Mesenchymal stem cell (in vitro differentiated cells and primary cell): ENCODE data around the gene CSF3.
A peak's percentile ranks its signal among the peaks of the same experiment; 100 is the strongest.

Source experiments
- DNase-seq: peaks from one replicate; pipeline ENCODE4 v3.0.0-alpha.2; 2013
- H2AFZ ChIP-seq: one replicate; pipeline ENCODE4 v1.6.1; 2013; ENCODE audit warnings: low read depth, mild to moderate bottlenecking, control low read depth, inconsistent platforms, low read length, moderate library complexity
- H2AK5ac ChIP-seq: 2 replicates; pipeline ENCODE4 v1.6.1; 2013; ENCODE audit warnings: low read length, moderate library complexity, mild to moderate bottlenecking, inconsistent platforms; ENCODE audit not compliant: severe bottlenecking
- H2BK120ac ChIP-seq: one replicate; pipeline ENCODE4 v1.6.1; 2013; ENCODE audit warnings: low read depth, mild to moderate bottlenecking, inconsistent platforms, low read length, moderate library complexity
- H2BK12ac ChIP-seq, 2 experiments: one replicate each; pipeline ENCODE4 v1.6.1; 2013; ENCODE audit warnings: inconsistent platforms in 2 of 2, low read length in 2 of 2, mild to moderate bottlenecking in 2 of 2, moderate library complexity in 2 of 2, control low read depth in 1 of 2
- H2BK15ac ChIP-seq: one replicate; pipeline ENCODE4 v1.6.1; 2013; ENCODE audit warnings: mild to moderate bottlenecking, low read depth, inconsistent platforms; ENCODE audit not compliant: poor library complexity, severe bottlenecking
- H2BK5ac ChIP-seq: 2 replicates; pipeline ENCODE4 v1.6.1; 2013; ENCODE audit warnings: low read depth, mild to moderate bottlenecking, low read length, control low read depth, inconsistent platforms; ENCODE audit not compliant: poor library complexity, severe bottlenecking
- H3K14ac ChIP-seq, 2 experiments: one replicate each; pipeline ENCODE4 v1.6.1; 2013; ENCODE audit warnings: inconsistent platforms in 2 of 2, low read length in 2 of 2, control low read depth in 1 of 2, mild to moderate bottlenecking in 1 of 2, moderate library complexity in 1 of 2
- H3K18ac ChIP-seq, 2 experiments: one replicate each; pipeline ENCODE4 v1.6.1; 2013; ENCODE audit warnings: inconsistent platforms in 2 of 2, low read length in 2 of 2, control low read depth in 1 of 2, low read depth in 1 of 2, mild to moderate bottlenecking in 1 of 2
- H3K23ac ChIP-seq, 2 experiments: one replicate each; pipeline ENCODE4 v1.6.1; 2013; ENCODE audit warnings: inconsistent platforms in 2 of 2, low read length in 2 of 2, mild to moderate bottlenecking in 2 of 2, moderate library complexity in 2 of 2, control low read depth in 1 of 2
- H3K27ac ChIP-seq: 2 replicates; pipeline ENCODE4 v1.5.1; 2013; ENCODE audit warnings: mild to moderate bottlenecking, moderate library complexity, low read length, control low read depth, inconsistent platforms; ENCODE audit not compliant: poor library complexity, severe bottlenecking
- H3K27me3 ChIP-seq, 2 experiments: 2 replicates each; pipeline versions ENCODE4 v1.6.1 to v1.7.0; 2013; ENCODE audit warnings: low read length in 2 of 2, mild to moderate bottlenecking in 2 of 2, moderate library complexity in 2 of 2, control low read depth in 1 of 2, inconsistent platforms in 1 of 2; ENCODE audit not compliant: control insufficient read depth in 1 of 2, insufficient read depth in 1 of 2
- H3K36me3 ChIP-seq, 2 experiments: 2 replicates each; pipeline versions ENCODE4 v1.6.1 to v1.7.0; 2013; ENCODE audit warnings: low read length in 2 of 2, control low read depth in 1 of 2, inconsistent platforms in 1 of 2, low read depth in 1 of 2, mild to moderate bottlenecking in 1 of 2; ENCODE audit not compliant: insufficient read depth in 2 of 2, control insufficient read depth in 1 of 2
- H3K4ac ChIP-seq, 2 experiments: one replicate each; pipeline ENCODE4 v1.6.1; 2013; ENCODE audit warnings: inconsistent platforms in 2 of 2, low read length in 2 of 2, mild to moderate bottlenecking in 2 of 2, moderate library complexity in 2 of 2, control low read depth in 1 of 2, low read depth in 1 of 2
- H3K4me1 ChIP-seq: 2 replicates; pipeline ENCODE4 v1.6.1; 2013; ENCODE audit warnings: low read depth, low read length, control low read depth; ENCODE audit not compliant: control insufficient read depth, insufficient read depth
- H3K4me2 ChIP-seq: 2 replicates; pipeline ENCODE4 v1.6.1; 2013; ENCODE audit warnings: low read length, mild to moderate bottlenecking, inconsistent platforms; ENCODE audit not compliant: poor library complexity, severe bottlenecking
- H3K4me3 ChIP-seq, 2 experiments: 2 replicates each; pipeline versions ENCODE4 v1.5.1 to v1.7.0; 2013; ENCODE audit warnings: low read length in 2 of 2, mild to moderate bottlenecking in 2 of 2, control low read depth in 1 of 2, low read depth in 1 of 2; ENCODE audit not compliant: insufficient read depth in 1 of 2
- H3K79me1 ChIP-seq: replicated peaks from 2 replicates; pipeline ENCODE4 v1.6.1; 2013; ENCODE audit warnings: mild to moderate bottlenecking, control low read depth, low read length, inconsistent platforms; ENCODE audit not compliant: poor library complexity, severe bottlenecking
- H3K9ac ChIP-seq: 2 replicates; pipeline ENCODE4 v1.7.0; 2013; ENCODE audit warnings: mild to moderate bottlenecking, low read length, moderate library complexity
- H3K9me3 ChIP-seq: 2 replicates; pipeline ENCODE4 v1.7.0; 2013; ENCODE audit warnings: mild to moderate bottlenecking, low read length; ENCODE audit not compliant: control insufficient read depth
- H4K8ac ChIP-seq: one replicate; pipeline ENCODE4 v1.6.1; 2013; ENCODE audit warnings: inconsistent platforms, mild to moderate bottlenecking, low read length, moderate library complexity
- H4K91ac ChIP-seq: one replicate; pipeline ENCODE4 v1.6.1; 2013; ENCODE audit warnings: mild to moderate bottlenecking, low read length, inconsistent platforms
- WGBS: methylation state at CpG from one replicate; pipeline ENCODE4 v1.1.7; 2013; ENCODE audit warnings: mixed read lengths; 5-methylcytosine and 5-hydroxymethylcytosine counted together

CSF3 gene

GRCh38 chr17:40063901-40064531 is 48.8 kb downstream of the CSF3 start:
- H3K27me3 ChIP-seq = peaks cover 0 to 10% of the 10 kb centered on the region in 2 experiments
- H4K91ac ChIP-seq = no peak overlapping the region
- H3K9me3 ChIP-seq = no peaks in the 10 kb centered on the region
- H2AFZ ChIP-seq = no peak overlapping the region
- peaks cover 39% of the 10 kb centered on the region for H3K4me1 ChIP-seq
- H3K27ac ChIP-seq = no peak overlapping the region
- H3K4me3 ChIP-seq = peak overlapping the region; percentile 84 to 98
- DNase-seq = no peak
- WGBS = 54% methylated on average over 9 of the region's 10 CpGs
- peak overlapping the region; percentile 82 for H3K4me2 ChIP-seq
- H3K36me3 ChIP-seq = no peaks in the 10 kb centered on the region
- H2BK12ac ChIP-seq = peak overlapping the region in 1 of 2 experiments; percentile 33
- H2BK5ac ChIP-seq = no peak overlapping the region
- H3K4ac ChIP-seq = peak overlapping the region in 1 of 2 experiments; percentile 17
- no peak overlapping the region for H2BK120ac ChIP-seq
- peak overlapping the region in 1 of 2 experiments; percentile 88 for H3K14ac ChIP-seq
- no peak overlapping the region for H4K8ac ChIP-seq
- peak overlapping the region in 1 of 2 experiments; percentile 99 for H3K18ac ChIP-seq
- no peak overlapping the region for H2AK5ac ChIP-seq
- H3K23ac ChIP-seq = peak overlapping the region in 1 of 2 experiments; percentile 87
- peaks cover 10% of the 10 kb centered on the region for H3K79me1 ChIP-seq
- H3K9ac ChIP-seq = peak overlapping the region; percentile 91
- no peak overlapping the region for H2BK15ac ChIP-seq

- Histone ChIP-seq H4K8ac (peak overlapping the region; percentile 27), H3K14ac (peak overlapping the region in 1 of 2 experiments; percentile 69), H2AFZ (no peak overlapping the region), H2BK5ac (no peak overlapping the region), H3K9me3 (no peaks in the 10 kb centered on the region), H3K4me2 (peak overlapping the region; percentile 44), H3K36me3 (no peaks in the 10 kb centered on the region), H2BK12ac (peak overlapping the region in 1 of 2 experiments; percentile 92), H3K18ac (peak overlapping the region; percentile 63 to 85), H3K4me3 (peak overlapping the region; percentile 3 to 98), H3K27me3 (peaks cover 0 to 10% of the 10 kb centered on the region in 2 experiments), H4K91ac (no peak overlapping the region), H3K4ac (peak overlapping the region; percentile 13 to 71), H3K79me1 (peaks cover 15% of the 10 kb centered on the region), H3K4me1 (peaks cover 51% of the 10 kb centered on the region), H2BK120ac (no peak overlapping the region), H2BK15ac (no peak overlapping the region), H2AK5ac (peak overlapping the region; percentile 50), H3K23ac (peak overlapping the region in 1 of 2 experiments; percentile 87), H3K27ac (peak overlapping the region; percentile 69), H3K9ac (peak overlapping the region; percentile 91)
- WGBS = 16% methylated on average over 5 of the region's 10 CpGs
- peak; percentile 58 for DNase-seq
Measured at GRCh38 chr17:40064971-40065768, 49.9 kb downstream of the CSF3 start.

- 64% methylated on average over 9 of the region's 11 CpGs for WGBS
- Histone ChIP-seq H3K79me1 (peaks cover 22% of the 10 kb centered on the region), H2BK15ac (no peak overlapping the region), H3K4me3 (peak overlapping the region in 1 of 2 experiments; percentile 16), H4K8ac (peak overlapping the region; percentile 59), H3K4ac (peak overlapping the region; percentile 57 to 76), H3K27me3 (peaks cover 0 to 10% of the 10 kb centered on the region in 2 experiments), H3K9me3 (no peaks in the 10 kb centered on the region), H2BK120ac (peak overlapping the region; percentile 27), H3K4me2 (peak overlapping the region; percentile 44), H2BK5ac (peak overlapping the region; percentile 54), H2BK12ac (peak overlapping the region in 1 of 2 experiments; percentile 74), H3K4me1 (peaks cover 58% of the 10 kb centered on the region), H3K18ac (peak overlapping the region; percentile 49 to 84), H3K14ac (peak overlapping the region in 1 of 2 experiments; percentile 58), H3K9ac (no peak overlapping the region), H4K91ac (peak overlapping the region; percentile 73), H3K36me3 (no peaks in the 10 kb centered on the region), H2AFZ (no peak overlapping the region), H3K23ac (peak overlapping the region in 1 of 2 experiments; percentile 65), H2AK5ac (peak overlapping the region; percentile 57), H3K27ac (peak overlapping the region; percentile 28)
- DNase-seq = no peak
Measured at GRCh38 chr17:40065769-40066510, 50.7 kb downstream of the CSF3 start.
